Testis (tissue), 2 donors: ENCODE results near the gene FLT4.

Experiments
- CTCF ChIP-seq, 3 experiments: fragments of 450-650 bp in 2 of 3; fragments of 200-600 bp in 1 of 3; sonication (generic) in 1 of 3; IDR thresholded peaks; one replicate each; pipeline ENCODE4 v1.5.1; 2016 to 2019; ENCODE audit warnings: antibody characterized with exemption in 3 of 3, mild to moderate bottlenecking in 2 of 3, moderate library complexity in 1 of 3
- POLR2A ChIP-seq: fragments of 450-650 bp; IDR thresholded peaks from one replicate; pipeline ENCODE4 v1.6.1; 2017; ENCODE audit warnings: antibody characterized with exemption, mild to moderate bottlenecking, moderate library complexity

GRCh38 chr5:180607861-180608571 lies 41.4 kb downstream of the FLT4 start:
- TF ChIP-seq POLR2A, result no peak
- no peak for TF ChIP-seq CTCF (IDR thresholded peaks at IDR 0.05)
